Osteoblast (primary cell): ENCODE measurements around the gene GAS7. TPM values are rescaled to one million over a fixed set of nuclear protein-coding genes. Genes with fewer than 3 reads are reported as not detected.

ENCODE experiments used
- DNase-seq: peaks from one replicate; pipeline ENCODE4 v3.0.0; 2011; ENCODE audit warnings: low spot score, mixed read lengths; ENCODE audit not compliant: insufficient read length; ENCODE audit errors: missing footprints
- H2AFZ ChIP-seq: 2 replicates; pipeline ENCODE4 v1.6.0; 2011; ENCODE audit warnings: mild to moderate bottlenecking, low read length
- H3K27ac ChIP-seq: 2 replicates; pipeline ENCODE4 v1.5.1; 2011; ENCODE audit warnings: mild to moderate bottlenecking, low read depth, low read length, moderate library complexity
- H3K27me3 ChIP-seq: 2 replicates; pipeline ENCODE4 v1.6.0; 2012; ENCODE audit warnings: mild to moderate bottlenecking, control low read depth, inconsistent platforms, low read length, moderate library complexity; ENCODE audit not compliant: insufficient read depth
- H3K36me3 ChIP-seq: 2 replicates; pipeline ENCODE4 v1.5.1; 2011; ENCODE audit warnings: mild to moderate bottlenecking, low read length, control low read depth, moderate library complexity; ENCODE audit not compliant: insufficient read depth
- H3K4me1 ChIP-seq: 2 replicates; pipeline ENCODE4 v1.5.1; 2011; ENCODE audit warnings: mild to moderate bottlenecking, low read length, control low read depth, moderate library complexity; ENCODE audit not compliant: insufficient read depth
- H3K4me2 ChIP-seq: 2 replicates; pipeline ENCODE4 v1.6.0; 2011; ENCODE audit warnings: mild to moderate bottlenecking, low read length; ENCODE audit not compliant: insufficient read depth
- H3K4me3 ChIP-seq: fragments of 200-600 bp; sonication (generic); 3 replicates; pipeline ENCODE4 v1.5.1; 2012; ENCODE audit warnings: mild to moderate bottlenecking, low read length, inconsistent platforms; ENCODE audit not compliant: insufficient read depth
- H3K79me2 ChIP-seq: 2 replicates; pipeline ENCODE4 v1.6.0; 2012; ENCODE audit warnings: mild to moderate bottlenecking, low read length, control low read depth, inconsistent platforms; ENCODE audit not compliant: insufficient read depth
- H3K9me3 ChIP-seq: 2 replicates; pipeline ENCODE4 v1.5.1; 2011; ENCODE audit warnings: low read depth, low read length, control low read depth
- H4K20me1 ChIP-seq: 2 replicates; pipeline ENCODE4 v1.6.0; 2012; ENCODE audit warnings: mild to moderate bottlenecking, low read length, control low read depth; ENCODE audit not compliant: insufficient read depth
- CTCF ChIP-seq: IDR thresholded peaks from 2 replicates; pipeline ENCODE4 v1.5.1; 2011; ENCODE audit warnings: mild to moderate bottlenecking, low read depth, low read length, moderate library complexity; ENCODE audit errors: extremely low read depth
- total RNA-seq: library from RNA; depleted of rRNA; stranded (reverse); fragments of >200 nt; gene quantifications from 2 replicates; pipeline ENCODE4 v1.2.3, GENCODE V29; 2012

The GAS7 gene
- total RNA-seq, 1 donor = 3.6 TPM

- Histone ChIP-seq H3K4me1 (peaks cover 29% of the 10 kb centered on the region), H4K20me1 (no peaks in the 10 kb centered on the region), H3K4me2 (peak overlapping the region; percentile 45), H3K27me3 (no peaks in the 10 kb centered on the region), H3K79me2 (no peaks in the 10 kb centered on the region), H3K27ac (peak overlapping the region; percentile 91), H3K9me3 (no peaks in the 10 kb centered on the region), H3K36me3 (no peaks in the 10 kb centered on the region), H2AFZ (peak overlapping the region; percentile 47), H3K4me3 (no peak overlapping the region)
- DNase-seq = peak; percentile 84
- TF ChIP-seq CTCF = no peak
Measured at GRCh38 chr17:10126616-10127501, 71.5 kb downstream of the GAS7 start.

- no peak for DNase-seq
- no peaks in the 10 kb centered on the region for H3K9me3 ChIP-seq
- H3K27me3 ChIP-seq = no peaks in the 10 kb centered on the region
- H3K4me3 ChIP-seq = no peak overlapping the region
- H3K79me2 ChIP-seq = no peaks in the 10 kb centered on the region
- no peaks in the 10 kb centered on the region for H3K36me3 ChIP-seq
- H3K27ac ChIP-seq = no peak overlapping the region
- no peak overlapping the region for H2AFZ ChIP-seq
- no peak for TF ChIP-seq CTCF
- H4K20me1 ChIP-seq = no peaks in the 10 kb centered on the region
- H3K4me2 ChIP-seq = no peak overlapping the region
- peaks cover 29% of the 10 kb centered on the region for H3K4me1 ChIP-seq
Measured at GRCh38 chr17:10126276-10126615, 72.2 kb downstream of the GAS7 start.

- DNase-seq = peak; percentile 87
- Histone ChIP-seq H2AFZ (no peak overlapping the region), H3K9me3 (no peaks in the 10 kb centered on the region), H3K4me3 (no peak overlapping the region), H3K27me3 (no peaks in the 10 kb centered on the region), H3K27ac (no peak overlapping the region), H3K79me2 (no peaks in the 10 kb centered on the region), H3K36me3 (no peaks in the 10 kb centered on the region), H3K4me2 (no peak overlapping the region), H3K4me1 (peaks cover 26% of the 10 kb centered on the region), H4K20me1 (no peaks in the 10 kb centered on the region)
- no peak for TF ChIP-seq CTCF
Measured at GRCh38 chr17:10125531-10126275, 72.7 kb downstream of the GAS7 start.

DNA sequence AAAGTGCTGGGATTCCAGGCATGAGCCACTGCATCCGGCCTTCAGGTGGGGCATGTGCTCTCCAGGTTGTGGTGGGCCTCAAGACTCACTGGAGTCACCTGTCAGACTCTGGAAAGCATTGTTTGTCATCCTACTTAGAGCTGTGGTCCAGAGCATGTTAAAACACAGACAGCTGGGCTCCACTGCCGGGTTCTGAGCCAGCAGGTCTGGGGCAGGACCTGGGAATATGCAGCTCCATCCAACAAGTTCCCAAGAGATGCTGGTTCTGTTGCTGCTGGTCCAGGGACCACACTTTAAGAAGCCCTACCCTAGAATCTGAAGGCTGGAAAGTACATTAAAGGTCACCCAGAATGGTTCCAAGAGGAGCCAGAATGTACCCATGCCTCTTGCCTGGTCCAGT, 75.3 kb downstream of the GAS7 start:
- H3K9me3 ChIP-seq = no peaks in the 10 kb centered on the region
- peaks cover 19% of the 10 kb centered on the region for H3K4me1 ChIP-seq
- H3K4me2 ChIP-seq = no peak overlapping the region
- H3K27me3 ChIP-seq = no peaks in the 10 kb centered on the region
- TF ChIP-seq CTCF = no peak
- no peaks in the 10 kb centered on the region for H4K20me1 ChIP-seq
- DNase-seq = no peak
- H3K4me3 ChIP-seq = no peak overlapping the region
- no peak overlapping the region for H3K27ac ChIP-seq
- no peaks in the 10 kb centered on the region for H3K36me3 ChIP-seq
- no peaks in the 10 kb centered on the region for H3K79me2 ChIP-seq
- H2AFZ ChIP-seq = no peak overlapping the region
